Embryonic facial prominence (tissue), 1 donor: ENCODE measurements around the gene DHCR24.

Experiments used
- DNase-seq: peaks from one replicate; pipeline ENCODE4 v3.0.0-alpha.2; 2016; ENCODE audit errors: extremely low spot score

DHCR24 gene

DNA sequence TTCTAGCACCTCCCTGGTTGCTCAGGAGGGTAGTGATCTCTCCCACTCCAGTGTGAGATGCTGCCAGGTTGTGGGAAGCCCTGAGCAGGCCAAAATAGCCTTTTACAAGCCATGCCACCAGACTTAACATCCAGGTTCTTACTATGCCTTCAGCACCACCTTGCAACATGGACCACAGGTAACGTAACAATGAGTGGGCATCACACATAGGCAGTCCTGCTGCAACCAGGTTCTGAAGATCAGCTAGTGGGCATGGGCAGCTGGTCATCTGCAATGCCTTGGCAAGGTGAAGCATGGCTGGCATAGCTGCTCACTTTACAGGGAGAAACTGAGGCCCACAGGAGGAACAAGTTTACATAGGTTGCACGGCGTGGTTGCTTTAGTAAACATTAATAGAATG is 40.7 kb downstream of the DHCR24 start:
- no peak for DNase-seq

DNA sequence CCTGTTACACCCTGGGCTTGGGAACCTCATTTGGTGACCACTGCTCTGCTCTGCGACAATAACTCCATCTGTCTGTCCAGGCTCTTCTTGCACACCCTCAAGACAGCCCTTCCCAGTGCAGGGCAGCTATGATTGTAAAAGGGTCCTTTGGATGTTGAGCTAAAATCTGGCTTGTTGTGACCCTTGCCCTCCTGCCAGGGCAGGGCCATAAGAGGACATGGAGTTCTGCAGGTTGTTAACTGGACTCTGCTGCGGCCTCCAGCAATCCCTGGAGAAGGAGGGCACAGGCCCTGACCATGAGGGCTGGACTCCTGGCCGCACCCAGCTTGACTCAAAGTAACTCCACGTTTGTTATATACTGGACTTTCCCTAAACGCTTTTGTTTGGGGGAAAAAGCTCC is 41.2 kb downstream of the DHCR24 start:
- no peak for DNase-seq

DNA sequence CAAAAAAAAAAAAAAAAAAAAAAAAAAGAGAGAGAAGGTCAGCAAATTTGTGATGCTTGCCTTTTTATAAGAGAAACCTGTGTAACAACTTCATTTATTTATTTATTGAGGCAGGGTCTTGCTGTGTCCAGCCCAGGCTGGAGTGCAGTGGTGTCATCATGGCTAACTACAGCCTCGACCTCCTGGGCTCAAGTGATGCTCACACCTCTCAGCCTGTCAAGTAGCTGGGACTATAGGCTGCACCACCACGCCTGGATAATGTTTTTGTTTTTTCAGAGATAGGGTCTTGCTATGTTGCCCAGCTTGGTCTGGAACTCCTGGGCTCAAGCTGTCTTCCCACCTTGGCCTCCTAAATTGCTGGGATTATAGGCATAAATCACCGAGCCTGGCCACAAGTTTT is 42.4 kb downstream of the DHCR24 start:
- DNase-seq, result no peak

DNA sequence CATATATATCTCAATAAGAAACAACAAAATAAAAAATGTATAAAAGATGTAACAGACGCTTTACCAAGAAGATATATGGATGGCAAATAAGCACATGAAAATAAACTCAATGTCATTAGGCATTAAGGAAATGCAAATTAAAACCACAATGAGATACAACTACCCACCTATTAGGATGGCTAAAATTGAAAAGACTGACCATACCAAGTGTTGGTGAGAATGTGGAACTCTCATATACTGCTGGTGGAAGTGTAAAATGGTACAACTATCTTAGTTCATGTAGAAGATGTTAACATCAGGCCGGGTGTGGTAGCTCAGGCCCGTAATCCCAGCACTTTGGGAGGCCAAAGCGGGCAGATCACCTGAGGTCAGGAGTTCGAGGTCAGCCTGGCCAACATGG is 43.5 kb downstream of the DHCR24 start:
- DNase-seq, result no peak

DNA sequence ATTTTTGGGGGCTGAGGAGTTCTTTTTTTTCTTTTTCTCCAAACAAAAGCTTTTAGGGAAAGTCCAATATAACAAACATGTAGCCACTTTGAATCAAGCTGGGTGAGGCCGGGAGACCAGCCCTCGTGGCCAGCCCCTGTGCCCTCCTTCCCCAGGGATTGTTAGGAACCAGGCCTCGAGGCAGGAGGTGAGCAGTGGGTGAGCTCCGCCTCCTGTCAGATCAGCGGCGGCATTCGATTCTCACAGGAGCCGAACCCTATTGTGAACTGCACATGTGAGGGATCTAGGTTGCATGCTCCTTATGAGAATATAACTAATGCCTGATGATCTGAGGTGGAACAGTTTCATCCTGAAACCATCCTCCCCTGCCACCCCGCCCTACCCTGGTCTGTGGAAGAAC is 44.0 kb downstream of the DHCR24 start:
- no peak for DNase-seq

DNA sequence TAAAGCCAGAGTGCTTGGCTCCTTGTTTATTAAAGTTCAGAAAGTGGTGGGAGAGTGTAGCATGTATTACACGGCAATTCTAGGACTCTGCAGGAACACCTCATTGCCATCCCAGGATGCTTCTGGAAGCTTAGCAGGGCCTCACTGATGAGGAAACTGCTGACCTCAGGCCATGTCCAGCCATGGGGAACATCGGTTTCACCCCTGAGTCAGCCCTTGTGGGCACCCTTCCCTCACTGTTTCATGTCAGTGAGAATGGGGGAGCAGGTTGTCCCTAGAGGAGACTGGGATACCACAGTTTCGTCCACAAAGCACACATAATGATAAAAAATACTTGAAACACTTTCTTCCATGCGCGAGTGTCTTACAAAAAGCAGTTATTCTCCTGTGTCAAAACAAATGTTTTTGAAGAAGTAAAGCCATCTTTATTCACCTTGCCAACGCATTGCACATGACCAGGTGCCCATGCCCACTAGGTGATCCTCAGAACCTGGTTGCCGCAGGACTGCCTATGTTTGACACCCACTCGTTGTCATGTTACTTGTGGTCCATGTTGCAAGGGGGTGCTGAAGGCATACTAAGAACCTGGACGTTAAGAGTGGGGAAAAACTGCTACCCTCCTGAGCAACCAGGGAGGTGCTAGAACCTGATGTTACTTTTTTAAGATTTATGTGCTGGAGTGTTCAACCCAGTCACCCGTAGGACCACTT is 44.6 kb downstream of the DHCR24 start:
- no peak for DNase-seq

DNA sequence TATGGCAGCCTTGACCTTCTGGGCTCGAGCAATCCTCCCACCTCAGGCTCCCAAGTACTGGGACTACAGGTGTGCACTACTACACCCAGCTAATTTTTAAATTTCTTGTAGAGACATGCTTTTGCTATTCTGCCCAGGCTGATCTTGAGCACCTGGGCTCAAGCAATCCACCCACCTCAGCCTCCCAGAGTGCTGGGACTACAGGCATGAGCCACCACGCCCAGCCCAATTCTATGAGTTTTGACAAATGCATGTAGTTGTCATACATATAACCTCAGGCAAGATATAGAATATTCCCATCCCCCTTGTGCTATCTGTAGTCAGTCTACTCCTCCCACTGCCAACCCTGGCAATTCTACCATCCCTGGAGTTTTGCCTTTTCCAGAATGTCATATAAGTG is 47.2 kb downstream of the DHCR24 start:
- DNase-seq, result no peak

DNA sequence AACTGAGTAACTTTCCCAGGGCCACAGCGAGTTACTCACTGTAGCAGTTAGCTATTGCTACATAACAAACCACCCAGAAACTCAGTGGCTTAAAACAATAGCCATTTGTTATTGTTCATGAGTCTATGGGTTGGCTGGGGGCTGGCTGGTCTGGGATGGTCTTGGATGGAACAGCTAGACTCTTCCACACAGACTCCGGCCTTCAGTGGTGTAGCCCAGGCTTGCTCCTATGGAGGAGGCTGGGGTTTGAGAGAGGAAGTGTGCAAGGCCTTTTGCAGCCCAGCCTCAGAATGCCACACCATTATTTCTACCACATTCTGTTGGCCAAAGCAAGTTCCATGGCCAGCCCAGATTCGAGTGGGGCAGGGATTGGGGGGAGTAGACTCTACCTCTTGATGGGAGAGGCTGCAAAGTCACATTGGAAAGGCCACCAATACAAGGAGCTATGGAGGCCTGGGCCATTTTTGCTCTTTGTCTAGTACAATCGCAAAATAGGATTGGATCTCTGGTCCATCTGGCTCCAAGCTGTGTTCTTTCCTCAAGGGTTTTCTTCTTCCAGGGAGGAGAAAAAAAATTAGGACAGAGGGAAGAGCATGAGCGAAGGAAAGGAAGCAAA is 48.3 kb downstream of the DHCR24 start:
- no peak for DNase-seq

DNA sequence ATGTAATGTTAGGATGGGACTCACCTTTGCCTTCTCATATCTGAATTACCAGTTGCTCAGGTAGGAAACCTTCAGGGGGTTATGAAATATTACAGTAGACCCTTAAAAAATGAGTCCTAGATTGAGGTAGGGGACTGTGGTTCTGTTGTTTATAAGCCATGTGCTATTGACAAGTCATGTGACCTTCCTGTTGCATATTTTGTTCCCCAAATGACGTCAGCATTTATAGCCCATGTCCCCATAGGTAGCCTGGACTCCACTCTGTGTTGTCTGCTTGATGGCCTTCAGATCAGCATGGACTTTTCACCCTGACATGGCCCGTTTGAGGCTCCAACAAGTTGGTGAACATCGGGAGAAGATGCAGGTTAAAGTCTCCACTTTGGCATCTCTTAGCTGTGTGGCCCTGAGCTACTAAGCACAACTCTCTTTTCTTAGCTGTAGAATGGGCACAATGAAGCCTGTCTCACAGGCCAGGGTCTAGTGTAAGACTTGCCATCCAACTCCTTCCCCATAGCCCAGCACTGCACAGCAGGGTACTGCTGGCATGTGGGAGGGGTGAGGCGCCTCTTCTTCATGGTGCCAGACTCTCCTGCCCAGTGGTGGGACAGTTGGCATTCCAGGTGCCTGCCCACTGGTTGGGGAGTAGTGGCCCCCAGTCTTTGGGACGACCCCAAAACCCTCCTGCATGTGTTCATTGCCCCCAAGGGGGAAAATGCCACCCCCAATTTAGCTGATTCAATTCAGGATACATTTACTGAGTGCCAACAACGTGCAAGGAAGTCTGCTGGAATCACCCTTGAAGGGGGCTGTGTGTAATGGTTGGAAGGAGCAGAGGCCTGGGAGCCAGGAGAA is 49.8 kb downstream of the DHCR24 start:
- no peak for DNase-seq

DNA sequence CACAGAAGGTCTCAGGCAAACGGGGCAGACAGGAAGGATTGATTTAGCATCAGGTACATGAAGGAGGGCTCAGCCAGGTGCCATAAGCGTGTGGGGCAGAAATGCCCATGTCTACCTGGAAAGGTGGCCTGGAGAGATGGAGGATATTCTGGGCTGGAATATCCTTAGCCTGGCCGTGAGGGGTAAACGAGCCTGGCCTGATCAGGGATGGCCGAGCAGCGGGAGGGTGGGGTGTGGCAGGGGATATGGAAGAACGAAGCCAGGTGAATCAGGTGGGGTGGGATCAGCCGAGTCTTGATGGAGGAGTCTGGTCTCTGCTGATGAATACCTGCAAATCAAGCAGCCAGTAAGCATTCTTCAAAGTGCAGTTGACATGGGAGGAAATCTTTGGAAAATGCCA is 50.4 kb downstream of the DHCR24 start:
- no peak for DNase-seq

DNA sequence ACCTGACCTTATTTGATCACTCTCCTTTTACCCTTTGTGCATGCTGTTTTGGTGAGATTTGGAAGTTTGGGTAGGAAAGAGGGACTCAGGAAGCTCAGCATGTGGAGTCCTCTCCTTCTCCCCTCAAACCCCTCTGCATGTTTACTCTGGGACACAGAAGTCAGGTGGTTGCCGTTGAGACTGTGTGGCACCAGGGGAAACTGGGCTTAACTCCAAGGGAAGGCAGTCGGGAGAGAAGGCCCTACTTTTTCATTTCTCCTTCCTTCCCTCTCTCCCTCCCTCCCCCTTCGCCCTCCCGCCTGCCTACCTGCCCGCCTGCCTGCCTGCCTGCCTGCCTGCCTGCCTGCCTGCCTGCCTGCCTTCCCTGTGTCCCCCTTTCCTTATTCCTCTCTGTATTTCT is 51.0 kb downstream of the DHCR24 start:
- no peak for DNase-seq

DNA sequence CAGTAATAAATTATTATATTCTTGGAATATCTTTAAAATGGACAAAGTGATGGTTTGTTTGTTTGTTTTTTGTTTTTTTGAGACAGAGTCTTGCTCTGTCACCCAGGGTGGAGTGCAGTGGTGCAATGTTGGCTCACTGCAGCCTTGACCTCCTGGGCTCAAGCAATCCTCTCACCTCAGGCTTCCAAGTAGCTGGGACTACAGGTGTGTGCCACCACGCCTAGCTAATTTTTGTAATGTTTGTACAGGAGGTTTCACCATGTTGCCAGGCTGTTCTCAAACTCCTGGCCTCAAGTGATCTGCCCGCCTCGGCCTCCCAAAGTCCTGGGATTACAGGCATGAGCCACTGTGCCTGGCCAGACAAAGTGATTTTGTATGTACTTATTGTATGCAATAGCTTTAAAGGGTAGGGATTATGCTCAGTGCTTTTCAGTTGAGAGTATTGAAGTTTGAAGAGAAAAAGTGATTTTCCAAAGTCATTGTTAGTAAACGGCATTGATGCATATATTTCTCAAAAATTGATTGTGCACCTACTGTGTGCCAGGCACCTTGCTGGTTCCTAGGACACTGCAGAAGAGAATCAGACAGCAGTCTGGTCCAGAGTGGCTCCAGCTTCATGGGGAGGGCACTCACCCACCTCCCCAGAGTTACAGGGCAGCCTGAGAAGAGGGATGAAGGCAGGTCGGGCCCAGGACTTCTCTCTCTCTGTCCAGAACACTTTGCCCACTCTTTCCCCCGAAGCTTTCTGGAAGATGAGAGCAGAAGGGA is 51.7 kb downstream of the DHCR24 start:
- DNase-seq, result no peak

DNA sequence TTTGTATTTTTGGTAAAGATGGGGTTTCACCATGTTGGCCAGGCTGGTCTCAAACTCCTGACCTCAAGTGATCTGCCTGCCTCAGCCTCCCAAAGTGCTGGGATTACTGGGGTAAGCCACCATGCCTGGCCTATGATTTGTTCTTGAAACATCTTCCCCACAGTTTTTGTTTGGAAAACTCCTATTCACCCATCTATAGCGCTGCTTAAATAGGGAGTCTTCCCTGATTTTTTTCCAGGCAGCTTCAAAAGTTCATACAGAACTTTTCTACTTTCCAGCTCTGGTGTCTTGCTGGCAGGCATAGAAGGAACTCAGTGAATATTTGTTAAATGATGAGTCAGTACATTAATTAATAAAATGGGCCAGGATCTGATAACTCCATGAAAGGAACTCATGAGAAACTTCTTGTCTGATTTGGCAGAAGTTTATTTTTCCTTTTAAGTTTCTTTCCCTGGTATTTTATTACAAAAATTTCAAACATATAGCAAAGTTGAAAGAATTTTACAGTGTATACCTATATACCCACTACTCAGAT is 52.9 kb downstream of the DHCR24 start:
- no peak for DNase-seq

DNA sequence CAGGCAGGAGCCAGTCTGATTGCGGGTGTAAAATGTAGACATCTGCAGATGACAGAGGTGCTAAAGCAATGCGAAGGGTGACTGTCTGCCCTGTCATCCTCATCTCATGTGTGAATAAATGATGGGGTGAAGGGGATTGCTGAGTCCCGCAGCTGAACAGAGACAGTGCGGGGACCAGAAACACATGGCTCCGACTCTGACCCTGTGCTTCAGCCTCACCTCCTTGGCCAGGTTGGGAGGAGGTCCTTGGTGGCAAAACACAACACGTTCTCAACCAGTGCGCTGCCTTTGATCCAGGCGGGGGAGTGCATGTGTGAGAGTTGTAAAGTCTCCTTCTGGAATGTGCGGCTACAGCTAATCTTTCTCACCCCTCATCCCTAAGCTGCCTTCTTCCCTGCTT is 53.9 kb downstream of the DHCR24 start:
- no peak for DNase-seq

DNA sequence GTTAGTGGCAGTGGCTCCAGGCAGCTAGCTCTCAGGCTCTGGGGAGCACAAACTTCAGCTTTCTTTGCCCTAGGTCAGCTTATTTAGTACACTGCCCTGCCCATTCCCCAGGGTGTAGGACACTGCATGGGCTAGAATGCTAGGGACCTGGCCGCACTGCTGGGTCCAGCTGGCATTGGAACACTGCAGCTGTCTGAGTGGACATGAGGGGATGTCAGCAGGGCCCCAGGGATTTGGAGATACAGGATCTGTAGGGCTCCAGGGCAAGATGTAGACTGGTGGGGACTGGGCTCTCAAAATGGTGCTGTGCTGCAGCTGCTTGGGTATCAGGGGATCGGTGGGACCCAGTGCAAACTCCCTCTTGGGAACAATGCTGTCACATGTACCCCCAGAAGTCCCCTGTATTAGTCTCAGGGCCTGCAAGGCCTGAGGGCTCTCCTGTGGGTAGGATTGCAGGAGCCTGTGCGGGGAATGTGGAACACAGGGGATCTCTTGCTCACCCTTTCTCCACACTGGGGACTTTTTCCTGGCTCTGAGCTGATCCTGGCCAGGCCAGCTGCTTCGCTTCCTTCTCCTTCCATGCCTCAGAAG is 60.7 kb downstream of the DHCR24 start:
- no peak for DNase-seq

DNA sequence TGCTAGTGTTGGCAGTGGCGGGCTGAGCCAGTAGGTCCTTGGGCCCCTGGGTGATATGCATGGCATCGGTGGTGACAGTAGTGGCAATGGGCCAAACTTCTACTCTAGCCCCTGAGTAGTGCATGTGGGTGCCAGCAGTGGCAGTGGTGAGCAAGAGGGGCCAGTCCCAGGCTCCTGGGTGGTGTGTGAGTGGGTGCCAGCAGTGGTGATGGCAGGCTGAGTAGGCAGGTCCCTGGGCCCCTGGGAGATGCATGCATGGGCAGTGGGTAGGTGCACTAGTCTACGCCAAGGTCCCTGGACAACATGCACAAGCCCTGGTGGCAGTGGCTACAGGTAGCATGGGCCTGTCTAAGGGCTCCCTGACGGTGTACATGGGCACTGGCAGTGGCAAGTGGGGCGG is 61.3 kb downstream of the DHCR24 start:
- no peak for DNase-seq

DNA sequence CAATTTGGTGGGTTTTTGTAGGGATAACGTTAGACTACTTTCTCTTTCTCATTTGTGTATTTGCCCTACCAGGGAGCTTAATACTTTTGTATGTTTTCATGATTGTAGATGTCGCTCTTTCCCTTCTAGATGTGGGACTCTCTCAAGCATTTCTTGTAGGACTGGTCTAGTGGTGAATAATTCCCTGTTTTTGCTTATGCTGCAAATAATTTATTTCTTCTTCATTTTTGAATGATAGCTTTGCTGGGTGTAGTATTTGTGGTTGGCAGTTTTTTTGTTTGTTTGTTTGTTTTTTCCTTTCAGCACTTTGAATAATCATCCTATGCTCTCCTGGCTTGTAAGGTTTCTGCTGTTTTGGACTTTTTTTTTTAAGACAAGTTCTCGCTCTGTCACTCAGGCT is 63.3 kb downstream of the DHCR24 start:
- DNase-seq, result no peak

DNA sequence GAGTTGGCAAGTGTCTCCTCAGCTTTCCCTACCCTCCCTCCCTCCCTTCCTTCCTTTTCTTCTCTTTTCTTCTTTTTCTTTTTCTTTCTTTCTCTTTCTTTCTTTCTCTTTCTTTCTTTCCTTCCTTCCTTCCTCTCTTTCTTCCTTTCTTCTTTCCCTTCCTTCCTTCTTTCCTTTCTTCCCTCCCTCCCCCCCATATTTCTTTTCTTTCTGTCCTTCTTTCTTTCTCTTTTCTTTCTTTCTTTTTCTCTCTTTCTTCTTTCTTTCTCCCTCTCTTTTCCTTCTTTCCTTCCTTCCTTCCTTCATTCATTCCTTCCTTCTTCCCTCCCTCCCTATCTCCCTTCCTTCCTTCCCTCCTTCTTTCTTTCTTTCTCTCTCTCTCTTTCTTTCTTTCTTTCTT is 67.3 kb downstream of the DHCR24 start:
- DNase-seq, result no peak

DNA sequence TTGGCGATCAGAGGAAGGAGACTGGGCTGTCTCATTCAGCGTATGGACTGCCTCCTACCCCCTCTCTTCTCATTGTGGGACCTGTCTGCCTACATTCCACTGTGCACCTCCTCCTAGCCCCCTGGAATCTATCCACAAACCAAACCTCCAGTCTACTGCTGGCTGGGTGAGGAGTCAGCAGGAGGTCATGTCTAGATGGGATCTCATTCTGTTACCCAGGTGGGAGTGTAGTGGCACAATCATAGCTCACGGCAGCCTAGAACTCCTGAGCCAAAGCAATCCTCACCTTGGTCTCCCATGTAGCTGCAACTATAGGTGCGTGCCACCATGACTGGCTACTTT is 67.8 kb downstream of the DHCR24 start:
- no peak for DNase-seq

DNA sequence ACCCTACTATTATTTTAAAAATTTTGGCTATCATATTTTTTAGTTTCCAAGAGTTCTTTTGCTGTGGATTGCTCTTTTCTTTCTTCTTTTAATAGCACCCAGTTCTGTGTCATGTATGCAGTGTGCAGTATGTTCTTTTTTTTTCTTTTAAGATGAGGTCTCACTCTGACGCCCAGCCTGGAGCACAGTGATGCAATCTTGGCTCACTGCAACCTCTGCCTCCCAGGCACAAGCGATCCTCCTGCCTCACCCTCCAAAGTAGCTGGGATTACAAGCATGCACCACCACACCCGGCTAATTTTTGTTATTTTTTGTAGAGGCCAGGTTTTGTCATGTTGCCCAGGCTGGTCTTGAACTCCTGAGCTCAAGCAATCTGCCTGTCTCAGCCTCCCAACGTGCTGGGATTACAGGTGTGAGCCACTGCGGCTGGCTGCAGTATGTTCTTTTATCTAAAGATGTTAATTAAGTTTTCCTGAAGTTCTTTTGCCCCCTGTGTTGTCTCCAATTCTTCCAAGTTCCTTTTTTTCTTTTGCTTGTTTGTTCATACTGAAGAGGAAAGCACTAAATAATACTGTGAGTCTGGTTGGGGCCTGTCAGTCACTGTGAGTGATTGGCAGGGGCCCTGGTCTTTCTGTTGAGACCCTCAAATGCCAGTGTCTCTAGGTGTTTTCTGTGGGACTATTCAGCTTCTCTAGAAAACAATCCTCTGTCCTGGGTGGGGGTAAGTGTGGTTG is 68.4 kb downstream of the DHCR24 start:
- DNase-seq, result no peak

DNA sequence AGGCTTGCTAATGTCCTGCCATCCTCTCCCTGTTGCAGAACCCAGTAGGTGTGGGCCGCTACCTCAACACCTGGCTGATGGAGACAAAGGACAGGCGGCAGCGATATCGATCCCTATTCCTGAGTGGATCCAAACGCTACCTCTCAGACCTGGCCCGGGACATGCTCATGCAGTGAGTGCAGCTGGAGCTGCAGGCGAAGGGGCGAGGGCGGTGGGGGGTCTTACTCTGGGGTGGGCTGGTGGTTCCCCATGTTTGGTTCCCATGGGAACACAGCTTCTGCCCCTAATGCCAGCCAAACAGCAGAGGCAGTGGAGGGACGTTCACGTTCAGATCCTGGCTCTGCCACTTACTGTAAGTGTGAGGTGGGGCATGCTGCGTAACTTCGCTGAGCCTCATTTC is 70.0 kb downstream of the DHCR24 start:
- no peak for DNase-seq
